CD14-positive monocyte (primary cell): ENCODE measurements around the gene CTCFL. TPM values are rescaled to one million over a fixed set of nuclear protein-coding genes. Genes with fewer than 3 reads are reported as not detected.

Source experiments
- DNase-seq, 3 donors: peaks; one replicate each; pipeline ENCODE4 v3.0.0-alpha.2; 2011 to 2022
- H2AFZ ChIP-seq: 2 replicates; pipeline ENCODE4 v1.6.0; 2012; ENCODE audit warnings: mild to moderate bottlenecking, low read depth, low read length, inconsistent platforms; ENCODE audit not compliant: insufficient read depth, poor library complexity, severe bottlenecking
- H3K27ac ChIP-seq, 2 donors: 1 replicate in 1 of 2; 2 replicates in 1 of 2; pipeline ENCODE4 v1.5.1; 2012 to 2013; ENCODE audit warnings: low read length in 2 of 2, control low read depth in 1 of 2, inconsistent platforms in 1 of 2, low read depth in 1 of 2, mild to moderate bottlenecking in 1 of 2
- H3K27me3 ChIP-seq, 2 donors: one replicate each; pipeline versions ENCODE4 v1.6.0 to v1.6.1; 2011 to 2013; ENCODE audit warnings: low read length in 2 of 2; ENCODE audit not compliant: control insufficient read depth in 2 of 2, insufficient read depth in 2 of 2
- H3K36me3 ChIP-seq, 2 donors: replicated peaks in 1 of 2; 1 replicate in 1 of 2; 2 replicates in 1 of 2; pipeline versions ENCODE4 v1.5.1 to v1.6.1; 2012 to 2013; ENCODE audit warnings: low read length in 2 of 2, control low read depth in 1 of 2, inconsistent platforms in 1 of 2, mild to moderate bottlenecking in 1 of 2; ENCODE audit not compliant: insufficient read depth in 2 of 2, control insufficient read depth in 1 of 2
- H3K4me1 ChIP-seq, 2 donors: 1 replicate in 1 of 2; 2 replicates in 1 of 2; pipeline versions ENCODE4 v1.5.1 to v1.6.1; 2012 to 2013; ENCODE audit warnings: low read length in 2 of 2, control low read depth in 1 of 2, inconsistent platforms in 1 of 2, mild to moderate bottlenecking in 1 of 2, moderate library complexity in 1 of 2; ENCODE audit not compliant: insufficient read depth in 2 of 2, control insufficient read depth in 1 of 2
- H3K4me2 ChIP-seq: replicated peaks from 2 replicates; pipeline ENCODE3; 2012; ENCODE audit warnings: low read length, moderate library complexity, mild to moderate bottlenecking; ENCODE audit not compliant: poor library complexity, severe bottlenecking; ENCODE audit errors: extremely low read depth
- H3K4me3 ChIP-seq, 3 experiments: fragments of 200-600 bp in 1 of 3; sonication (generic) in 1 of 3; replicated peaks in 1 of 3; 1 replicate in 2 of 3; 2 replicates in 1 of 3; pipeline ENCODE4 v1.5.1; 2011 to 2013; ENCODE audit warnings: low read length in 3 of 3, mild to moderate bottlenecking in 3 of 3, control low read depth in 2 of 3, low read depth in 2 of 3, inconsistent platforms in 1 of 3, moderate library complexity in 1 of 3
- H3K79me2 ChIP-seq: 2 replicates; pipeline ENCODE4 v1.6.0; 2012; ENCODE audit warnings: mild to moderate bottlenecking, control low read depth, inconsistent platforms, low read length, moderate library complexity; ENCODE audit not compliant: insufficient read depth
- H3K9ac ChIP-seq: 2 replicates; pipeline ENCODE4 v1.6.0; 2017; ENCODE audit warnings: low read length, mild to moderate bottlenecking; ENCODE audit not compliant: insufficient read depth, poor library complexity, severe bottlenecking
- H3K9me3 ChIP-seq, 2 donors: replicated peaks in 1 of 2; 1 replicate in 1 of 2; 2 replicates in 1 of 2; pipeline versions ENCODE4 v1.5.1 to v1.6.1; 2012 to 2013; ENCODE audit warnings: low read length in 2 of 2, control low read depth in 1 of 2; ENCODE audit not compliant: control insufficient read depth in 1 of 2, insufficient read depth in 1 of 2
- H4K20me1 ChIP-seq: 2 replicates; pipeline ENCODE4 v1.6.0; 2012; ENCODE audit warnings: mild to moderate bottlenecking, low read length, control low read depth, moderate library complexity; ENCODE audit not compliant: insufficient read depth
- H3K27ac Mint-ChIP-seq, 7 donors: one replicate each; pipeline ENCODE4 v1.8.0; 2020; ENCODE audit warnings: mild to moderate bottlenecking in 7 of 7, mixed read lengths in 7 of 7, moderate library complexity in 6 of 7, inconsistent platforms in 2 of 7
- H3K27me3 Mint-ChIP-seq, 3 donors: one replicate each; pipeline ENCODE4 v1.8.0; 2021 to 2022; ENCODE audit warnings: low read depth in 3 of 3, mild to moderate bottlenecking in 3 of 3, mixed read lengths in 3 of 3, moderate library complexity in 3 of 3, inconsistent platforms in 1 of 3
- H3K36me3 Mint-ChIP-seq, 2 donors: one replicate each; pipeline ENCODE4 v1.8.0; 2020; ENCODE audit warnings: mixed read lengths in 2 of 2, inconsistent platforms in 1 of 2, mild to moderate bottlenecking in 1 of 2
- H3K4me1 Mint-ChIP-seq: one replicate; pipeline ENCODE4 v1.8.0; 2020; ENCODE audit warnings: mild to moderate bottlenecking, mixed read lengths
- H3K4me3 Mint-ChIP-seq, 2 donors: one replicate each; pipeline ENCODE4 v1.8.0; 2020; ENCODE audit warnings: mild to moderate bottlenecking in 2 of 2, mixed read lengths in 2 of 2, moderate library complexity in 1 of 2
- H3K9me3 Mint-ChIP-seq, 7 donors: one replicate each; pipeline ENCODE4 v1.8.0; 2020 to 2022; ENCODE audit warnings: mixed read lengths in 7 of 7, mild to moderate bottlenecking in 6 of 7, moderate library complexity in 6 of 7, inconsistent platforms in 2 of 7
- CTCF ChIP-seq: fragments of 200-600 bp; IDR thresholded peaks from one replicate; pipeline ENCODE4 v1.8.0; 2022; ENCODE audit warnings: antibody characterized with exemption, mild to moderate bottlenecking
- WGBS: methylation state at CpG from one replicate; pipeline ENCODE4 v1.1.5; 2013; ENCODE audit warnings: missing lambda C conversion rate; ENCODE audit not compliant: insufficient coverage; 5-methylcytosine and 5-hydroxymethylcytosine counted together
- intact Hi-C, 2 donors: fragments of 100-400 bp; cut with micrococcal nuclease; formaldehyde crosslinking; loops; one replicate each; pipeline versions ENCODE4 v1.15.0 to v1.15.1; 2023
- polyA plus RNA-seq, 3 donors: library from polyadenylated mRNA; depleted of rRNA in 1 of 3; unstranded in 2 of 3; stranded (reverse) in 1 of 3; fragments of 300-500 nt in 2 of 3; fragments of >200 nt in 1 of 3; fragmentation: Illumina TruSeq in 2 of 3; gene quantifications; 1 replicate in 2 of 3; 2 replicates in 1 of 3; pipeline ENCODE4 v1.2.3, GENCODE V29; 2012 to 2021

Gene CTCFL
- polyA plus RNA-seq, 3 donors, result not detected

- Histone ChIP-seq H3K79me2 (no peaks in the 10 kb centered on the region), H3K27me3 (peaks cover 2% of the 10 kb centered on the region in 2 donors), H3K9me3 (no peaks in the 10 kb centered on the region), H3K4me1 (no peaks in the 10 kb centered on the region), H3K4me2 (no peak overlapping the region), H3K4me3 (no peak overlapping the region), H3K9ac (no peak overlapping the region), H3K36me3 (no peaks in the 10 kb centered on the region), H2AFZ (no peak overlapping the region), H3K27ac (no peak overlapping the region), H4K20me1 (no peaks in the 10 kb centered on the region)
- WGBS, result 80% methylated on average over 1 of the region's 3 CpGs
- Mint-ChIP-seq H3K27ac (no peak overlapping the region), H3K27me3 (peaks cover 3 to 19% (median 18%) of the 10 kb centered on the region in 3 donors), H3K4me3 (no peak overlapping the region), H3K9me3 (peaks cover 0 to 3% (median 0%) of the 10 kb centered on the region in 7 donors), H3K36me3 (no peaks in the 10 kb centered on the region), H3K4me1 (no peaks in the 10 kb centered on the region)
- TF ChIP-seq CTCF, result no peak
- intact Hi-C loops, result no loop called here
- no peak for DNase-seq
Measured at GRCh38 chr20:57529810-57530209, 4.9 kb upstream of the CTCFL start.

GRCh38 chr20:57529160-57529585 lies 4.2 kb upstream of the CTCFL start:
- peaks cover 2% of the 10 kb centered on the region in 2 donors for H3K27me3 ChIP-seq
- WGBS, result 94% methylated on average over 6 of the region's 8 CpGs
- Mint-ChIP-seq H3K9me3 (peaks cover 0 to 3% (median 0%) of the 10 kb centered on the region in 7 donors), H3K4me1 (no peaks in the 10 kb centered on the region), H3K4me3 (no peak overlapping the region), H3K27ac (no peak overlapping the region), H3K27me3 (peaks cover 3 to 19% (median 18%) of the 10 kb centered on the region in 3 donors), H3K36me3 (no peaks in the 10 kb centered on the region)
- no peaks in the 10 kb centered on the region for H3K9me3 ChIP-seq
- no peak overlapping the region for H3K9ac ChIP-seq
- no peak overlapping the region for H2AFZ ChIP-seq
- no peak for TF ChIP-seq CTCF
- no peak overlapping the region for H3K4me3 ChIP-seq
- no peaks in the 10 kb centered on the region for H3K36me3 ChIP-seq
- H3K79me2 ChIP-seq, result no peaks in the 10 kb centered on the region
- no peaks in the 10 kb centered on the region for H4K20me1 ChIP-seq
- intact Hi-C loops, result no loop called here
- no peak overlapping the region for H3K27ac ChIP-seq
- H3K4me1 ChIP-seq, result no peaks in the 10 kb centered on the region
- no peak for DNase-seq
- no peak overlapping the region for H3K4me2 ChIP-seq
